Measurements from ENCODE around the gene CRELD2. TPM values are rescaled to one million over a fixed set of nuclear protein-coding genes. Genes with fewer than 3 reads are reported as not detected.

CRELD2 gene
- polyA plus RNA-seq, 2 of the 4 experiments (the other 2 are of a cell fraction), result 15.1 to 18.7 TPM

- CTCF ChIA-PET, result interaction anchor here (3.1 kb wide), 1 partner anchor 76 kb away, joined by 15 read pairs; no protein-coding TSS in a partner anchor
- H3K4me3 ChIP-seq, result no peak overlapping the region
- DNase-seq (ENCODE audit: low read depth in 1 of 2, low spot score in 1 of 2) (no peak), FAIRE-seq (no peak), ATAC-seq (no peak)
- POLR2A ChIA-PET, result no interaction called here
- peak overlapping the region in 1 of 2 experiments; percentile 93; a peak in 2 of 6 replicates for H3K27ac ChIP-seq
- TF ChIP-seq, protein P1, sequence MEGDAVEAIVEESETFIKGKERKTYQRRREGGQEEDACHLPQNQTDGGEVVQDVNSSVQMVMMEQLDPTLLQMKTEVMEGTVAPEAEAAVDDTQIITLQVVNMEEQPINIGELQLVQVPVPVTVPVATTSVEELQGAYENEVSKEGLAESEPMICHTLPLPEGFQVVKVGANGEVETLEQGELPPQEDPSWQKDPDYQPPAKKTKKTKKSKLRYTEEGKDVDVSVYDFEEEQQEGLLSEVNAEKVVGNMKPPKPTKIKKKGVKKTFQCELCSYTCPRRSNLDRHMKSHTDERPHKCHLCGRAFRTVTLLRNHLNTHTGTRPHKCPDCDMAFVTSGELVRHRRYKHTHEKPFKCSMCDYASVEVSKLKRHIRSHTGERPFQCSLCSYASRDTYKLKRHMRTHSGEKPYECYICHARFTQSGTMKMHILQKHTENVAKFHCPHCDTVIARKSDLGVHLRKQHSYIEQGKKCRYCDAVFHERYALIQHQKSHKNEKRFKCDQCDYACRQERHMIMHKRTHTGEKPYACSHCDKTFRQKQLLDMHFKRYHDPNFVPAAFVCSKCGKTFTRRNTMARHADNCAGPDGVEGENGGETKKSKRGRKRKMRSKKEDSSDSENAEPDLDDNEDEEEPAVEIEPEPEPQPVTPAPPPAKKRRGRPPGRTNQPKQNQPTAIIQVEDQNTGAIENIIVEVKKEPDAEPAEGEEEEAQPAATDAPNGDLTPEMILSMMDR (IDR thresholded peaks at IDR 0.05), result no peak
- TF ChIP-seq CEBPB (IDR thresholded peaks at IDR 0.05), result no peak
- no peak for TF ChIP-seq HOXA7 (CRISPR knock-in tag; IDR thresholded peaks at IDR 0.05)
- no peak for TF ChIP-seq CHD2 (IDR thresholded peaks at IDR 0.05; ENCODE audit: low read length, partially characterized antibody)
- TF ChIP-seq SMC3 (IDR thresholded peaks at IDR 0.05), result no peak
- no peak for TF ChIP-seq MYC (IDR thresholded peaks at IDR 0.05; ENCODE audit: borderline replicate concordance, low read length)
- no peak for TF ChIP-seq FOSB (CRISPR knock-in tag; IDR thresholded peaks at IDR 0.05)
- no peak for TF ChIP-seq NFE2L2 (conservative IDR thresholded peaks at IDR 0.05; ENCODE audit: low read length)
- no peak for TF ChIP-seq TP53 (CRISPR knock-in tag; IDR thresholded peaks at IDR 0.05)
- TF ChIP-seq HOXB13 (CRISPR knock-in tag; IDR thresholded peaks at IDR 0.05; ENCODE audit: low read depth), result no peak
- no peak for TF ChIP-seq EHF (CRISPR knock-in tag; IDR thresholded peaks at IDR 0.05)
- no peak for TF ChIP-seq POLR2A (IDR thresholded peaks at IDR 0.05; ENCODE audit: low read length)
- TF ChIP-seq, protein P2, sequence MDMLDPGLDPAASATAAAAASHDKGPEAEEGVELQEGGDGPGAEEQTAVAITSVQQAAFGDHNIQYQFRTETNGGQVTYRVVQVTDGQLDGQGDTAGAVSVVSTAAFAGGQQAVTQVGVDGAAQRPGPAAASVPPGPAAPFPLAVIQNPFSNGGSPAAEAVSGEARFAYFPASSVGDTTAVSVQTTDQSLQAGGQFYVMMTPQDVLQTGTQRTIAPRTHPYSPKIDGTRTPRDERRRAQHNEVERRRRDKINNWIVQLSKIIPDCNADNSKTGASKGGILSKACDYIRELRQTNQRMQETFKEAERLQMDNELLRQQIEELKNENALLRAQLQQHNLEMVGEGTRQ (IDR thresholded peaks at IDR 0.05), result no peak
- no peak for TF ChIP-seq KDM5A (IDR thresholded peaks at IDR 0.05)
- H3K4me2 ChIP-seq, result no peak overlapping the region
- H3K4me1 ChIP-seq, result peaks cover 49% of the 10 kb centered on the region
- WGBS (ENCODE audit: missing lambda C conversion rate), result 84% methylated on average over 3 of the region's 8 CpGs
- H3K9me3 ChIP-seq, result no peaks in the 10 kb centered on the region
Measured at GRCh38 chr22:49954354-49954753, 35.9 kb downstream of the CRELD2 start.

DNA sequence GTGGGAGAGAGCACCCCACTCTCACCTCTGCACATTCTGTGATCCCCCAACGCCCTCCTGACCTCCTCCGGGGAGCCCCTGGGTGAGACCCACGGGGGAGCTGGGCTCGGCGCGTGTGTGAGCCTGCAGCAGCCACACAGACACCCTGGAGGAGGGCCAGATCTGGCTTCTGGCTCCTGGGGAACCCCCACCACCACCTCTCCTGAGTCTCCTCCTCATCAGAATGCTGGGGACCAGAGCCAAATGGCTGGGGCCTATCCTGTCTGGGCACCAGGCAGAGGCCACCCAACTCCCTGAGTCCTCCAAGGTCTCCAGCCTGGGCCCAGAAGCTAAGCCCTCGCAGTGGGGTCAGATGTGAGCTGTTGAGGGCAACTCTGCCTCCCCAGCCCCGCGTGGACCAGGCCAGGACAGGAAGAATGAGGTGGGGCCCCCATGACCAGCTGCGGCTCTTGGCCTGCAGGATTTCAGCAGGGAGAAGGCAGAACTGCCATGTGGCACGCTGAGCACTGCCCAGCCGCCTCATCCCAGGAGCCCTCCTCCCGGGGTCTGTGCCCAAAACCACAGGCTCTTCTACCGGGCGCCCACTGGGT lies 36.7 kb downstream of the CRELD2 start:
- ATAC-seq (no peak), DNase-seq (ENCODE audit: low read depth in 1 of 2, low spot score in 1 of 2) (no peak), FAIRE-seq (no peak)
- ChIA-PET CTCF (interaction anchor here (1.4 to 3.1 kb wide), 2 partner anchors 25 to 75 kb away, joined by 6 to 15 read pairs; no protein-coding TSS in a partner anchor), POLR2A (no interaction called here)
- Histone ChIP-seq H3K4me1 (peaks cover 45% of the 10 kb centered on the region), H3K4me3 (no peak overlapping the region), H3K9me3 (no peaks in the 10 kb centered on the region), H3K27ac (peak overlapping the region in 1 of 2 experiments; percentile 36; a peak in 3 of 6 replicates), H3K4me2 (no peak overlapping the region)
- TF ChIP-seq JUN (IDR thresholded peaks at IDR 0.05) (no peak), BCL3 (IDR thresholded peaks at IDR 0.05) (no peak), HOXB5 (CRISPR knock-in tag; IDR thresholded peaks at IDR 0.05) (no peak), KDM1A (IDR thresholded peaks at IDR 0.05; ENCODE audit: low read depth) (no peak), RAD21 (conservative IDR thresholded peaks at IDR 0.05 in 1 of 2, IDR thresholded peaks at IDR 0.05 in 1 of 2) (no peak), ZC3H11A (IDR thresholded peaks at IDR 0.05) (no peak), FOXS1 (CRISPR knock-in tag; IDR thresholded peaks at IDR 0.05) (no peak), MAFK (IDR thresholded peaks at IDR 0.05; ENCODE audit: partially characterized antibody) (no peak), MYC (IDR thresholded peaks at IDR 0.05; ENCODE audit: borderline replicate concordance, low read length) (no peak)
- TF ChIP-seq, protein P3, sequence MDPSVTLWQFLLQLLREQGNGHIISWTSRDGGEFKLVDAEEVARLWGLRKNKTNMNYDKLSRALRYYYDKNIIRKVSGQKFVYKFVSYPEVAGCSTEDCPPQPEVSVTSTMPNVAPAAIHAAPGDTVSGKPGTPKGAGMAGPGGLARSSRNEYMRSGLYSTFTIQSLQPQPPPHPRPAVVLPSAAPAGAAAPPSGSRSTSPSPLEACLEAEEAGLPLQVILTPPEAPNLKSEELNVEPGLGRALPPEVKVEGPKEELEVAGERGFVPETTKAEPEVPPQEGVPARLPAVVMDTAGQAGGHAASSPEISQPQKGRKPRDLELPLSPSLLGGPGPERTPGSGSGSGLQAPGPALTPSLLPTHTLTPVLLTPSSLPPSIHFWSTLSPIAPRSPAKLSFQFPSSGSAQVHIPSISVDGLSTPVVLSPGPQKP (IDR thresholded peaks at IDR 0.05; ENCODE audit: low read depth, low read length), result no peak
- 78% methylated on average over 4 of the region's 15 CpGs for WGBS (ENCODE audit: missing lambda C conversion rate)

Data from A549 (cell line).